ENCODE measurements around the gene AMY2B.
"Not testable (repeated sequence)": the region's sequence is repeated elsewhere in the genome, so short reads cannot be mapped to it uniquely, and the experiment has no call there.

AMY2B gene

GRCh38 chr1:103561643-103562395 is 9.6 kb upstream of the AMY2B start:
- H3K4me1 ChIP-seq: peaks cover 0 to 29% (median 6%) of the 10 kb centered on the region in 4 donors
- peak overlapping the region; percentile 14 to 18 for H3K4me3 ChIP-seq
- TF ChIP-seq, protein P1, sequence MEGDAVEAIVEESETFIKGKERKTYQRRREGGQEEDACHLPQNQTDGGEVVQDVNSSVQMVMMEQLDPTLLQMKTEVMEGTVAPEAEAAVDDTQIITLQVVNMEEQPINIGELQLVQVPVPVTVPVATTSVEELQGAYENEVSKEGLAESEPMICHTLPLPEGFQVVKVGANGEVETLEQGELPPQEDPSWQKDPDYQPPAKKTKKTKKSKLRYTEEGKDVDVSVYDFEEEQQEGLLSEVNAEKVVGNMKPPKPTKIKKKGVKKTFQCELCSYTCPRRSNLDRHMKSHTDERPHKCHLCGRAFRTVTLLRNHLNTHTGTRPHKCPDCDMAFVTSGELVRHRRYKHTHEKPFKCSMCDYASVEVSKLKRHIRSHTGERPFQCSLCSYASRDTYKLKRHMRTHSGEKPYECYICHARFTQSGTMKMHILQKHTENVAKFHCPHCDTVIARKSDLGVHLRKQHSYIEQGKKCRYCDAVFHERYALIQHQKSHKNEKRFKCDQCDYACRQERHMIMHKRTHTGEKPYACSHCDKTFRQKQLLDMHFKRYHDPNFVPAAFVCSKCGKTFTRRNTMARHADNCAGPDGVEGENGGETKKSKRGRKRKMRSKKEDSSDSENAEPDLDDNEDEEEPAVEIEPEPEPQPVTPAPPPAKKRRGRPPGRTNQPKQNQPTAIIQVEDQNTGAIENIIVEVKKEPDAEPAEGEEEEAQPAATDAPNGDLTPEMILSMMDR (IDR thresholded peaks at IDR 0.05): no peak
- no peaks in the 10 kb centered on the region for H3K9me3 ChIP-seq
- peaks cover 0 to 16% (median 6%) of the 10 kb centered on the region in 3 donors for H3K36me3 ChIP-seq
- intact Hi-C loops (cut with DNase I; ENCODE audit: low total_unique reads): no loop called here
- H3K27me3 ChIP-seq: no peaks in the 10 kb centered on the region
- H3K27ac ChIP-seq: peak overlapping the region; percentile 76 to 80
- no peak for DNase-seq

DNA sequence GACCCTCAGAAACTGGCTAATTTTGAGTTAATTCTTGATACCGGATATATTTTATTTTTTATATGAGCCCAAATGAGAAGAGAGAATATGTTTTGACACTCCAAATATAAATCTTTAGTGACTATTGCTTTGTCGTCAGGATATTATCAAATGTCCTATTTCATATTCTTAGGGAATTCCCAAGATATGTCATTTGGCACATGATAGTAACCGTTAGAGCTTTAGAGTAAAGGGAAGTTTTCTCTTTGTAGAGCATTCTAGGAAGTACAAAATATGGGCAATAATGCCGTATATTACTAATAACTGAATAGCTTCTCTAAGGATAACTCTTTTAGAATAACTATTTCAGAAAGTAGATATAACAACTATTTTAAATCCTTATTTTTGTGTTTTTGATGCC is 8.3 kb upstream of the AMY2B start:
- no peak for DNase-seq

DNA sequence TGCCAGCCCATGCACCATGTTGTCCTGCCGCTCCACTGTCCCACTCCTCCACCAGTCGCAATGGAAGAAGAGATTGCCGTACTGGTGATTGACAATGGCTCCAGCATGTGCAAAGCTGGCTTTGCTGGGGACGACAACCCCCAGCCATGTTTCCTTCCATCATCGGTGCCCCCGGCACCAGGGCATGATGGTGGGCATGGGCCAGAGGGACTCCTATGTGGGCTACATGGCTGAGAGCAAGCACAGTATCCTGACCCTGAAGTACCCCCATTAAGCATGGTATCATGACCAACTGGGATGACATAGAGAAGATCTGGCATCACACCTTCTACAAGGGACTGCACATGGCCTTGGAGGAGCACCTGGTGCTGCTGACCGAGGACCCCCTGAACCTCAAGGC is 1.9 kb upstream of the AMY2B start:
- Histone ChIP-seq H3K9me3 (no peaks in the 10 kb centered on the region), H3K27me3 (no peaks in the 10 kb centered on the region), H3K27ac (no peak overlapping the region), H3K4me1 (no peaks in the 10 kb centered on the region), H3K4me3 (no peak overlapping the region), H3K36me3 (peaks cover 14 to 22% (median 16%) of the 10 kb centered on the region in 3 donors)
- no peak for DNase-seq
- TF ChIP-seq, protein P1 (IDR thresholded peaks at IDR 0.05): no peak
- intact Hi-C loops (cut with DNase I; ENCODE audit: low total_unique reads): no loop called here

More for the DNA sequence above, 8.3 kb upstream of the AMY2B start:
- Histone ChIP-seq H3K9me3 (no peaks in the 10 kb centered on the region), H3K4me1 (peaks cover 0 to 29% (median 6%) of the 10 kb centered on the region in 4 donors), H3K27me3 (no peaks in the 10 kb centered on the region), H3K27ac (peak overlapping the region; percentile 76 to 80), H3K4me3 (no peak overlapping the region), H3K36me3 (peaks cover 0 to 12% (median 0%) of the 10 kb centered on the region in 3 donors)
- TF ChIP-seq, protein P1 (IDR thresholded peaks at IDR 0.05): no peak
- intact Hi-C loops (cut with DNase I; ENCODE audit: low total_unique reads): no loop called here

DNA sequence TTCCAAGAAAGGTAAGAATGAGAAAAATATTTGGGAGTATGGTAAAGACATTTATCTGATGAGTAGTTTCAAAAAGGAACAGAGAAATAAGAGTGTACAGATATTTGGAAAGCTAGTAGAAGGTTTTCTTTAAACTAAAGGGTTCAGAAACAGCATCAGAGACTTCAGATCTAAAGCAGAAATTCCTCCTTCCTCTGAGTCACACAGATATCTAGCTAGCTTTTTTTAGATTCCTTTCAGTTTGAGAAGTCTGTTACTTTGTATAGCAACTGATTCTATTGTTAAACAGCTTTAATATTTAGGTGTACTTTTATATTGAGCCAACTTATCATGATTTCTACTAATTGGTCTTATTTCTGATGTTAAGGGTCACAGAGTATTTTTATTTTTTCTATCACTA is 4.7 kb downstream of the AMY2B start:
- no peak overlapping the region for H3K27ac ChIP-seq
- no peaks in the 10 kb centered on the region for H3K9me3 ChIP-seq
- no peaks in the 10 kb centered on the region for H3K27me3 ChIP-seq
- no peaks in the 10 kb centered on the region for H3K4me1 ChIP-seq
- TF ChIP-seq, protein P1 (IDR thresholded peaks at IDR 0.05): no peak
- peaks cover 11 to 19% (median 13%) of the 10 kb centered on the region in 3 donors for H3K36me3 ChIP-seq
- no peak overlapping the region for H3K4me3 ChIP-seq
- DNase-seq: no peak
- intact Hi-C loops (cut with DNase I; ENCODE audit: low total_unique reads): no loop called here

- H3K9me3 ChIP-seq; H3K27me3 ChIP-seq; H3K4me1 ChIP-seq; DNase-seq; H3K27ac ChIP-seq; intact Hi-C loops (cut with DNase I; ENCODE audit: low total_unique reads); H3K4me3 ChIP-seq: not testable (repeated sequence)
- H3K36me3 ChIP-seq: peaks cover 11 to 19% (median 13%) of the 10 kb centered on the region in 3 donors
Observed at GRCh38 chr1:103576784-103577183, 5.4 kb downstream of the AMY2B start.

GRCh38 chr1:103582464-103582863 is 11.1 kb downstream of the AMY2B start:
- Histone ChIP-seq H3K36me3 (peaks cover 0 to 7% (median 4%) of the 10 kb centered on the region in 3 donors), H3K27ac (no peak overlapping the region), H3K9me3 (no peaks in the 10 kb centered on the region), H3K27me3 (no peaks in the 10 kb centered on the region), H3K4me3 (no peak overlapping the region), H3K4me1 (no peaks in the 10 kb centered on the region)
- TF ChIP-seq, protein P1 (IDR thresholded peaks at IDR 0.05): no peak
- intact Hi-C loops (cut with DNase I; ENCODE audit: low total_unique reads): no loop called here
- no peak for DNase-seq
